Measurements from ENCODE around the gene OR2T5.
"Not testable (repeated sequence)": the region's sequence is repeated elsewhere in the genome, so short reads cannot be mapped to it uniquely, and the experiment has no call there.

OR2T5 gene

GRCh38 chr1:248473051-248473450, 15.3 kb upstream of the OR2T5 start, which contains the start of gene OR2T3:
OR2T3 (plus strand) TSS chr1:248473351; CDS start chr1:248473351, 0 bp downstream.
- H3K36me3 ChIP-seq (ENCODE audit: control insufficient read depth, low read length); H3F3A ChIP-seq (ENCODE audit: control insufficient read depth, insufficient read depth): not testable (repeated sequence)

GRCh38 chr1:248475660-248476059, 12.7 kb upstream of the OR2T5 start:
- not testable (repeated sequence) for H3K27ac ChIP-seq (ENCODE audit: low read depth, low read length); H3K79me2 ChIP-seq (ENCODE audit: control insufficient read depth, low read length); H4K20me1 ChIP-seq (ENCODE audit: control insufficient read depth, insufficient read depth, low read depth, low read length)

More at GRCh38 chr1:248473051-248473450, 15.3 kb upstream of the OR2T5 start, which contains the start of gene OR2T3:
- not testable (repeated sequence) for H3K27ac ChIP-seq (ENCODE audit: low read depth, low read length); H3K27me3 ChIP-seq (ENCODE audit: control insufficient read depth, low read length); H3K4me2 ChIP-seq (ENCODE audit: low read length); H3K9me3 ChIP-seq (ENCODE audit: control insufficient read depth, insufficient read depth, low read length); H4K20me1 ChIP-seq (ENCODE audit: control insufficient read depth, insufficient read depth, low read depth, low read length); H3K4me3 ChIP-seq (ENCODE audit: low read length); H3K4me1 ChIP-seq (ENCODE audit: control insufficient read depth, low read length); H3K79me2 ChIP-seq (ENCODE audit: control insufficient read depth, low read length); H3K9me2 ChIP-seq (replicated peaks; ENCODE audit: control insufficient read depth, low read length)

GRCh38 chr1:248481686-248482579, 6.5 kb upstream of the OR2T5 start:
- not testable (repeated sequence) for H3K4me1 ChIP-seq (ENCODE audit: control insufficient read depth, low read length); H3K79me2 ChIP-seq (ENCODE audit: control insufficient read depth, low read length); H3K27ac ChIP-seq (ENCODE audit: low read depth, low read length); H3K27me3 ChIP-seq (ENCODE audit: control insufficient read depth, low read length); H3K9me3 ChIP-seq (ENCODE audit: control insufficient read depth, insufficient read depth, low read length); H3K4me3 ChIP-seq (ENCODE audit: low read length); H3F3A ChIP-seq (ENCODE audit: control insufficient read depth, insufficient read depth); H3K36me3 ChIP-seq (ENCODE audit: control insufficient read depth, low read length); H3K4me2 ChIP-seq (ENCODE audit: low read length); H4K20me1 ChIP-seq (ENCODE audit: control insufficient read depth, insufficient read depth, low read depth, low read length); H3K9me2 ChIP-seq (replicated peaks; ENCODE audit: control insufficient read depth, low read length)

More at GRCh38 chr1:248475660-248476059, 12.7 kb upstream of the OR2T5 start:
- H3K9me3 ChIP-seq (ENCODE audit: control insufficient read depth, insufficient read depth, low read length); H3K4me3 ChIP-seq (ENCODE audit: low read length); H3K9me2 ChIP-seq (replicated peaks; ENCODE audit: control insufficient read depth, low read length); H3K4me1 ChIP-seq (ENCODE audit: control insufficient read depth, low read length); H3K27me3 ChIP-seq (ENCODE audit: control insufficient read depth, low read length); H3K36me3 ChIP-seq (ENCODE audit: control insufficient read depth, low read length); H3F3A ChIP-seq (ENCODE audit: control insufficient read depth, insufficient read depth); H3K4me2 ChIP-seq (ENCODE audit: low read length): not testable (repeated sequence)

- not testable (repeated sequence) for H4K20me1 ChIP-seq (ENCODE audit: control insufficient read depth, insufficient read depth, low read depth, low read length); H3K27ac ChIP-seq (ENCODE audit: low read depth, low read length); H3K79me2 ChIP-seq (ENCODE audit: control insufficient read depth, low read length); H3K27me3 ChIP-seq (ENCODE audit: control insufficient read depth, low read length); H3F3A ChIP-seq (ENCODE audit: control insufficient read depth, insufficient read depth); H3K4me1 ChIP-seq (ENCODE audit: control insufficient read depth, low read length); H3K4me3 ChIP-seq (ENCODE audit: low read length); H3K4me2 ChIP-seq (ENCODE audit: low read length); H3K9me2 ChIP-seq (replicated peaks; ENCODE audit: control insufficient read depth, low read length); H3K36me3 ChIP-seq (ENCODE audit: control insufficient read depth, low read length); H3K9me3 ChIP-seq (ENCODE audit: control insufficient read depth, insufficient read depth, low read length)
These were observed 8.3 kb downstream of the OR2T5 start for GRCh38 chr1:248496661-248497060.

GRCh38 chr1:248500305-248501035, 12.1 kb downstream of the OR2T5 start:
- not testable (repeated sequence) for H3K27me3 ChIP-seq (ENCODE audit: control insufficient read depth, low read length); H3K79me2 ChIP-seq (ENCODE audit: control insufficient read depth, low read length); H3F3A ChIP-seq (ENCODE audit: control insufficient read depth, insufficient read depth); H3K4me1 ChIP-seq (ENCODE audit: control insufficient read depth, low read length); H4K20me1 ChIP-seq (ENCODE audit: control insufficient read depth, insufficient read depth, low read depth, low read length); H3K4me3 ChIP-seq (ENCODE audit: low read length); H3K36me3 ChIP-seq (ENCODE audit: control insufficient read depth, low read length); H3K4me2 ChIP-seq (ENCODE audit: low read length); H3K27ac ChIP-seq (ENCODE audit: low read depth, low read length); H3K9me3 ChIP-seq (ENCODE audit: control insufficient read depth, insufficient read depth, low read length); H3K9me2 ChIP-seq (replicated peaks; ENCODE audit: control insufficient read depth, low read length)

GRCh38 chr1:248507773-248508172, 19.4 kb downstream of the OR2T5 start, which contains the start of gene OR2G6:
OR2G6 (plus strand) TSS chr1:248508073; CDS start chr1:248521647, 13,574 bp downstream.
- H3K9me3 ChIP-seq (ENCODE audit: control insufficient read depth, insufficient read depth, low read length); H3K27me3 ChIP-seq (ENCODE audit: control insufficient read depth, low read length): not testable (repeated sequence)

GRCh38 chr1:248510217-248510616, 21.8 kb downstream of the OR2T5 start:
- H3K4me3 ChIP-seq (ENCODE audit: low read length); H3K4me1 ChIP-seq (ENCODE audit: control insufficient read depth, low read length); H4K20me1 ChIP-seq (ENCODE audit: control insufficient read depth, insufficient read depth, low read depth, low read length); H3K9me3 ChIP-seq (ENCODE audit: control insufficient read depth, insufficient read depth, low read length); H3K79me2 ChIP-seq (ENCODE audit: control insufficient read depth, low read length); H3K27me3 ChIP-seq (ENCODE audit: control insufficient read depth, low read length); H3K36me3 ChIP-seq (ENCODE audit: control insufficient read depth, low read length); H3K4me2 ChIP-seq (ENCODE audit: low read length); H3F3A ChIP-seq (ENCODE audit: control insufficient read depth, insufficient read depth); H3K27ac ChIP-seq (ENCODE audit: low read depth, low read length); H3K9me2 ChIP-seq (replicated peaks; ENCODE audit: control insufficient read depth, low read length): not testable (repeated sequence)

More at GRCh38 chr1:248507773-248508172, 19.4 kb downstream of the OR2T5 start, which contains the start of gene OR2G6:
- H3K27ac ChIP-seq (ENCODE audit: low read depth, low read length); H3K4me2 ChIP-seq (ENCODE audit: low read length); H3K4me3 ChIP-seq (ENCODE audit: low read length); H3F3A ChIP-seq (ENCODE audit: control insufficient read depth, insufficient read depth); H3K36me3 ChIP-seq (ENCODE audit: control insufficient read depth, low read length); H3K9me2 ChIP-seq (replicated peaks; ENCODE audit: control insufficient read depth, low read length); H3K79me2 ChIP-seq (ENCODE audit: control insufficient read depth, low read length); H3K4me1 ChIP-seq (ENCODE audit: control insufficient read depth, low read length); H4K20me1 ChIP-seq (ENCODE audit: control insufficient read depth, insufficient read depth, low read depth, low read length): not testable (repeated sequence)

Measured in DOHH2 (cell line).